GM13976 (cell line): ENCODE measurements around the gene SLC8A1.

Experiments used
- DNase-seq: peaks from one replicate; pipeline ENCODE4 v3.0.0; 2012; ENCODE audit warnings: low spot score
- in situ Hi-C: fragments of 300-500 bp; cut with MboI; formaldehyde crosslinking; loops from one replicate; pipeline ENCODE4 v1.12.0; 2022; ENCODE audit warnings: low sequenced_read_pairs, mixed read lengths, inconsistent platforms; ENCODE audit not compliant: unreplicated experiment
- TF ChIP-seq, protein P1 (sequence below): IDR thresholded peaks from 2 replicates; pipeline ENCODE4 v1.5.1; 2012; ENCODE audit warnings: borderline replicate concordance, mild to moderate bottlenecking; ENCODE audit not compliant: insufficient read depth; ENCODE audit errors: extremely low read depth, missing control alignments, control extremely low read depth

The SLC8A1 gene

DNA sequence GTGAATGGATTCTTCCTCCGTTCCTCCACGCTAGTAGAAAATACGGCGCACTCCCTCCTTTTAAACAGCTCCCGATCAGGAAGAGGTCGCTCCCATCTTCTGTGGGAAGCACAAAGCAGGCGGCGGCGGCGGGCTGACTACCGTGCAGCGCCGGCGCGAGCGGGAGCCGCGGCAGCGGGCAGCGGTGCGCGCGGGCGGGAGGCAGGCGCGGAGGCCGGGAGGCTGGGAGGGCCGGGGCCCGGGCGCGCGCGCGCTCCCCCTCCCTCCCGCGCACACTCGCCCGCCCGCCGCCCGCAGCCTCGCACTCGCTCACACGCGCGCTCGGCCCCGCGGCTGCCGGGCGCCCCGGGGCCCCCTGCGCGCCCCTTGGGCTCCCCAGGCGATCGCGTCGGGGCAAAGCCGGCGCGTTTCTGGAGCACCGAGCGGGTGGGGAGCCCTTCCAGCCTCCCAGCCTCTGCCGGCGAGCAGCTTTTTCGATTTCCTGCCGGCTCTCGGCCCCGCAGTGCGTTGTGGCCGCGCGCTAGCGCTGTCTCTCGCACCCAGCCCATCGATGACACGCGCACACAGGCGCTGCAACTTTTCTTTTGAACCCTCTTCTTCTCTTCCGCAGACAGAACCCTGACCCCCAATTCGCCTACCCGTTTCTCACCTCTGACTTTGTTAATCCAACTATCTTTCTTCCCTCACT, at the start of gene SLC8A1:
Gene SLC8A1 (minus strand): TSS at position 173 of the 688 bp plus-strand sequence.
- DNase-seq, result peak; percentile 46
- in situ Hi-C loops, result no loop called here
- TF ChIP-seq, protein P1, sequence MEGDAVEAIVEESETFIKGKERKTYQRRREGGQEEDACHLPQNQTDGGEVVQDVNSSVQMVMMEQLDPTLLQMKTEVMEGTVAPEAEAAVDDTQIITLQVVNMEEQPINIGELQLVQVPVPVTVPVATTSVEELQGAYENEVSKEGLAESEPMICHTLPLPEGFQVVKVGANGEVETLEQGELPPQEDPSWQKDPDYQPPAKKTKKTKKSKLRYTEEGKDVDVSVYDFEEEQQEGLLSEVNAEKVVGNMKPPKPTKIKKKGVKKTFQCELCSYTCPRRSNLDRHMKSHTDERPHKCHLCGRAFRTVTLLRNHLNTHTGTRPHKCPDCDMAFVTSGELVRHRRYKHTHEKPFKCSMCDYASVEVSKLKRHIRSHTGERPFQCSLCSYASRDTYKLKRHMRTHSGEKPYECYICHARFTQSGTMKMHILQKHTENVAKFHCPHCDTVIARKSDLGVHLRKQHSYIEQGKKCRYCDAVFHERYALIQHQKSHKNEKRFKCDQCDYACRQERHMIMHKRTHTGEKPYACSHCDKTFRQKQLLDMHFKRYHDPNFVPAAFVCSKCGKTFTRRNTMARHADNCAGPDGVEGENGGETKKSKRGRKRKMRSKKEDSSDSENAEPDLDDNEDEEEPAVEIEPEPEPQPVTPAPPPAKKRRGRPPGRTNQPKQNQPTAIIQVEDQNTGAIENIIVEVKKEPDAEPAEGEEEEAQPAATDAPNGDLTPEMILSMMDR, result no peak

DNA sequence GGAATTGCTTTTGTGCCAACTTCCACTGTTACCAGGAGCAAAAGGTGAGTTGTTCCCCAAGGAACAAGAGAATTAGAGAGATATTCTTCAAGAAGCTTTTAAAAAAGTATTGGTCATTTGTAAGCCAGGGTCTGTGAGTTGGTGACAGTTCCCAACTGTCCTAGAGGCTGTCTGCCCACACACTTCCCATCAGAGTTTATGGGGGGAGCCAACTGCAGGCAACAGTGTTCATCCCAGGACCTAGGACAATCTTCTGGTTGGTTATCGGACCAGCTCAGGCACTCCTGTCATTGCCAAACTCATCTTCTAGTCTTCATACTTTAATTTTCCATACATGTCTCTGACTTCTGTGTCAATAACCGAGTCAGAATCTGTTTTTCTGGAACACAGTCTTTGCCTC, 47.5 kb upstream of the SLC8A1 start:
- DNase-seq, result no peak
- in situ Hi-C loops, result no loop called here
- TF ChIP-seq, protein P1, result no peak

DNA sequence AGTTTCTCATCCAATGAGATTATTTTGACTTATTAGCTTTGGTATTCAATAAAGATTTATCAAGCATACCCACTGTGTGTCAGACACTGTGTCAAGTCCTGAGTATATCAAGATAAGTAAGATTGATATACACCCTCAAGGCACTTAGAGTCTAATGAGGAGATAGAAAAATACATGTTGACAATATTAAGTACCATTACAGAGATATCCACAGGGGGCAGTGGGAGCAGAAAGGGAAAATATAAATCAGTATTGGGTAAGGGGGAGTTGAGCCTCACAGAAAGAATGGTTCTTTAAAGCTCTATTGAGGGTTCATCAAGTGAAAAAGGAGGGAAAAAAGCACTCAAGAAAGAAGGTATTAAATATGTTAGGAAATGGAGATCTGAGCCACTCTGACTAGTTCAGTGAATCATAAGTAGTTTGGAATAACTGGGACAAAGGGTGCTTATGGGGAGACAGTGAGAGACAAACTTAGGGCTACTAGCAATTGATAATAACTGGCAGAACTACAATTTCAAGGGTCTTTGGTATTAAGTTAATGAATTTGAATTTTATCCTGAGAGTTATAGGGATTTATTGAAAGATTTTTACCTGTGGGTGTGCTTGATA, 45.5 kb upstream of the SLC8A1 start:
- no peak for DNase-seq
- in situ Hi-C loops, result no loop called here
- TF ChIP-seq, protein P1, result no peak

DNA sequence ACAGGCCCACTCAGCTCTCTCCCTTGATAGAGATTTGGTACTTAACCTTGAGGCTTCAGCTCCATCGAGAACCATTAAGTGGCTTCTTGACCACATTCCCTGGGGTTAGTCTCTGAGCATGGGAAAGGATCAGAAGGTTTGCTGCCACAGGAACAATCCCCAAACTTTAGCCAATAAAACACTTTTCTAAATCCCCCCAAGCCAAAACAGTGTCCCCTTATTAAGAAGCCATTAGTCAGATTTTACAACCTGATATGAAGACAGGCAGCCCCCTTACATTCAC, 37.7 kb upstream of the SLC8A1 start:
- DNase-seq, result no peak
- in situ Hi-C loops, result no loop called here
- TF ChIP-seq, protein P1, result no peak

DNA sequence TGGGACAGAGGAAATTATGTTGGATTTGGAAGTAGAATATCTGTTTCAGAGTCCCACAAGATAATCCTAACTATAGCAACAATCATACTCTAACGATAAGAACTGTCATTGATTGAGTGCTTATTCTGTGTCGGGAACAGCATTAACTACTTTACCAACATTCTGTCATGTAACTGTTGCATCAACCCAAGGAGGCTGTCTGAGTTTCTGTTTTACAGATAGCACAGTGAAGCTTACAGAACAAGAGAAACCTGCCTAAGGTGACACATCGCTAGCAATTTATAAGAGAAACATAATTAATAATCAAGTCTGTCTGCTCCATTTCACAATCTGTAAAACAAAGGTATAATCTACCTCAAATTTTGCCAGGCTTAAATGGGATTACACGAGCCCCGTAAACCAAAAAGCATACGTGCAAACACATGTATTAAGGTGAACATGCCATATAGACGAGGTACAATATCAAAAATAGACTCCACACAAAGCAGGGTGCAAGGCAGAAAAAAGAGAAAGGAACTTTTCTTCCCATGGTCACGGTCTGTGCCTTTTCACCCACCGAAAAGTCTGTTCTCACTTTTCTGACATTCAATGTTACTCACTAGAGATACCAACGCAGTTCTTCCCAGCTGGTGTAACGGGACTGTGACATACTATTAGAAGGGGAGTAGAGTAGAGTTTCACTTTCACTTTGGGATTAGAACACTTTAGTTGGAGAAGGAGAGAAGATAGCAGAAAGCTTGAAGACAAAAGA, 37.2 kb upstream of the SLC8A1 start:
- TF ChIP-seq, protein P1, result no peak
- no peak for DNase-seq
- in situ Hi-C loops, result no loop called here

DNA sequence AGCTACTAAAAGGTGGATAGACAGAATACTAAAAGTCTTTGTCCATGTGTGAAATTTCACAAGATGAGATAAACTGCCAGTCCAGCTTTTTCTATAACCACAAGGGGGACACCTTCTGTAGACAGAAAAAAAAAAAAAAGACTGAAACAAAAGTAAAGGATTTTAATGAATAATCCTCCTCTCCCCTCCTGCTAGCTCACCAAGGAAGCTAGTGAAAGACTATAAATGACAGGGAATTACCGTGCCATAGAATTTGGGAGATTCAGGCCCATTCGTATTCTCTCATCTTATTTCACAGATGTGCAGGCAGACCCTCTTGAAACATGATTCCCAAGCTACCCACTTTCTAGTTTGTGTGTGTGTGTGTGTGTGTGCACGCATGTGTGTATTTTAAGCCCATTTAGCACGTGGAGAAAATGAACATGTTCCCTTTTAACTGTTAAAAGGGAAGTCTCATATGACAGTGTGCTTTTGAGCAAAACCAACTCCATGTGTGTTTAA, 36.3 kb upstream of the SLC8A1 start:
- TF ChIP-seq, protein P1, result no peak
- no peak for DNase-seq
- in situ Hi-C loops, result no loop called here
